HG02571 (cell line): ENCODE measurements around the gene KCNQ4.

Source experiments
- ATAC-seq: cut with Tn5 transposase; IDR thresholded peaks from one replicate; pipeline ENCODE4 v1.9.1; 2021; ENCODE audit warnings: mild to moderate bottlenecking, moderate library complexity; ENCODE audit not compliant: unreplicated experiment

The KCNQ4 gene

DNA sequence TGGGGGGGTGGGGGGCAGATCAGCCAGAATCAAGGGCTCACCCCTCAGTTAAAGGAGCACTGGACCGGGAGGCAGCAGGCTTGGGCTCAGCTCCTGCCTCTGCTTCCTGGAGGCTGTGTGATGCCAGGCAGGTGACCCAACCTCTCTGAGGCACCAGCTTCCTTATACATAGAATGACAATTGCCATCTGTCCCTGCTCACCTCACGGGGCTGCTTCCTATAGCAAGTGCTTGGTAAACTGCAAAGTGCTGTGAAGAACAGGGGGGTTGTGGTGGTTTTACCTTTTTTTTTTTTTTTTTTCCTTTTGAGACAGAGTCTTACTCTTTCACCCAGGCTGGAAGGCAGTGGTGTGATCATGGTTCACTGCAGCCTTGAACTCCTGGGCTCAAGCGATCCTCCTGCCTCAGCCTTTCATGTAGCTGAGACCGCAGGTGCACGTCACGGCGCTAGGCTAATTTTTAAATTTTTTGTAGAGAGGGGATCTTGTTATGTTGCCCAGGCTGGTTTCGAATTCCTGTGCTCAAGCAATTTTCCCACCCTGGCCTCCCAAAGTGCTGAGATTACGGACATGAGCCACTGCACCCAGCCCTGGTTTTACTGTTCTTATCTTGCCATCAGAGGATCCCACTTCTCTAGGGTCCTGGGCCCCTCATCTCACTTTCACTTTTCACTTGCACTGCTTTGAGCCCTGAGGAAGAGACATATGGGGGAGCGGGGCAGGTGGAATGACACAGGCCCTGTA lies 11.6 kb downstream of the KCNQ4 start:
- ATAC-seq = no peak

DNA sequence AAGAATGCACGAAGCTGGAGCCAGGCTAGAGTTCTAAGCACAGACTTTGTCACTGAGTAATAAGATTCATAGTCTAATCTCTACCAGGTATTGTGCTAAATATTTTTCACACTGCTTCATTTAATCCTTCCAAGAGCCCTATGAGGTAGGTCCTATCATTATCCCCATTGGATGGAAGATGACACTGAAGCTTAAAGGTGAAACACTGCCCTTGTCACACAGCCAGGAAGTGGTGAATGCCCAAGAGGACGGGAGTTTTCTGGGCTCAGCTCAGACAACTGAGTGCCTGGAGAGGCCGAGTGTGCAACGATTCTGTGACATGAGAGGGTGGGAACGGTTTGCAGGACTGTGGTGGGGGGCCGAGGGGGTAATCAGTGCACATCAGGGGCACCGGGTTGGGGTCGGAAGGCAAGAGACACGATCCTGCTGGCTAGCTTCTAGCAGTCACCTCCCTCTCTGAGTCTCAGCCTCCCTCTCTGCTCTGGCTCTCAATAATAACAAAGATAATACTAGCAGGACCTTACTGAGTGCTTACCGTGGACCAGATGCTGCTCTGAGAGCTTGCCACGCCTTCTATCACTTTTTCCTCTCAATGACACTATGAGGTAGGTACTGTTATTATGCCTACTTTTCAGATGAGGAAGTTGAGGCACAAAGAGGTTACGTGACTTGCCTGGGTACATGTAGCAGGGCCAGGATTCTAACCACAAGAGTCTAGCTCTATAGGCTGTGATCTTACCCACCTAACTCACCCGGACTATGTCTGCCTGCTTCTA lies 12.4 kb downstream of the KCNQ4 start:
- no peak for ATAC-seq

DNA sequence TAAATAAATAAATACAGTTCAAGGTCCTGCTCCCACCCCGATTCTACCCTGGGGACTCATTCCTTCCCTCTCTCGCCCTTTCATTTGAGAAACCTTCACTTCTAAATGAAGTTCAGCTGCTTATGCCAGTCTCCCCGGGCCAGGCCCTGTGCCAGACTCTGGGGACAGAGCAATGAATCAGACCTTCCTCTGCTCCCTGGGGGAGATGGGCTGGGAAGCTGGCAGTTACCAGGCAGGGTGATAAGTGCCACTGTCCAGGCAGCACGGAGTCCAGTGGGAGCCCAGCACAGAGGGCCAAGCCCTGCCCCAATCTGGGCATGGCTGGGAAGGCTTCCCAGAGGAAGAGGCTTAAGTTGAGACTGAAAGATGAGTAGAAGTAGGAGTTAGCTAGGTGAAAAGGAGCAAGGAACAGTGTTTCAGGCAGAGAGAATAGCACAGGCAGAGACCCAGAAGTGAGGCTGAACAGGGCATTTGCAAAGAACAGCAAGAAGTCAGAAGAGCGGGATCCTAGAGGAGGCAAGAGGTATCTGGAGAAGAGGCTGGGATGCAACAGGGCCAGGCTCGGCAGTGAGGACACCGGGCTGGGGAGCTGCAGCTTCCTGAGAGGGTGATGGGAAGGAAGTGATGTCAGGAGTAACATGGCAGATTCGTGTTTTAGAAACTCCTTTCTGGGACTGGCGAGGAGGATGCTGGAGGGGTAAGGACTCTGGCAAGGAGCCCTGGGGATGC lies 13.5 kb downstream of the KCNQ4 start:
- ATAC-seq = no peak

DNA sequence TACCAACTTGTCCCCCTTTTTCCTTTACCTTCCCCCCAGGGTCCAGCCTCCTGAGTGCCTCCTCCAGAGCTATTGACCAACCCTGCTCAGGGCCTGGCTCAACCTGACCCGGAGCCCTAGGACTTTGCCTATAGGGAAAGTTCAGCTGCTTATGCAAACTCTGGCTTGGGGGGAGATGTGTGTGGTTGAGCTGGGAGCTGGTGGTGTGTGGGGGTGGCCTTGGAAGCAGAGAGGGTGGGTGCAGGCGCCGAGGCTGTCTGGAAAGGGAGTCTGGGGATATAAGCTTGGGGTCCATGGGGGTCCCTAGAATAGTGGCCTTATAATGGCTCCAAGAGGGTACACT lies 14.1 kb downstream of the KCNQ4 start:
- ATAC-seq = no peak

DNA sequence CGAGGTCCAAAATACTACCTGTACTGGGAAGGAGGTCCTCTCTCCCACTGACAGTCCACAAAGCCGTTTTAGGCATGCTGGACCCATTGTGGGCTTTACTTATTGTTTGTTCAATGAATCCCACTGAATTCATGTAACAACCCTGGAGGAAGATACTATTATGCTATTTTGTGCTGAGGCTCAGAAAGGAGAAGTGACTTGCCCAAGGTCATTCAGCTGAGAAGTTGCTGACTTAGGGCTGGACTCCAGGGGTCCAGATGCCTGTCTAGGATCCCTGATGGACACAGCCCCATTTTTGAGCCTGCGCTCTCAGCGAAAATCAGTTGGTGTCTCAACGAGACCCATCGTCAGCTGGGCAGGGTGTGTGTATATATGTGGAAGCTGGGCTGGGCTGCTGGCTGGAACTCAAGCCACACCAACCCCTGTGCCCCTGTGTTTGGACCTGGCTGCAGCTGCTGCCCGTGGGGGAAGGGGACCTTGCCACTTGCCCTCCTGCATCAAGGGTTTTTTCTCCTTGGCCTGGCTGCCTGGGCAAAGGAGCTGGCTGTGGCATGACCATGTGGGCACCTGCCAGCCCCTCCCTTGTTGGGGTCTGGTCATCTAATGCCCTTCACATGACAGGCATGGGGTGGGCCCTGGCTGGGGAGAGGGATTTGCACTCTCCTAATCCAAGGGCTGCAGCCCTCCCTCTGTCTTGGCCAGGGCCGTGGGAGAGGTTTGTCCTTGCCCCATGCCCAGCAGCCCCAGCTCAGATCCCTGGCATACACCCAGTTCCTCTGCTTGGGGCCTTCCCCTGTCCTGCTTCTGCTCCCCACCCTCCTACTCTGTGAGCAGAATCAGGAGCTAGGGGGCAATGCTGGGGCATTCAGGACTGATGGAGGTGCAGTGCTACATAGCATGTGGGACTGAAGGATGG lies 15.0 kb downstream of the KCNQ4 start:
- no peak for ATAC-seq

DNA sequence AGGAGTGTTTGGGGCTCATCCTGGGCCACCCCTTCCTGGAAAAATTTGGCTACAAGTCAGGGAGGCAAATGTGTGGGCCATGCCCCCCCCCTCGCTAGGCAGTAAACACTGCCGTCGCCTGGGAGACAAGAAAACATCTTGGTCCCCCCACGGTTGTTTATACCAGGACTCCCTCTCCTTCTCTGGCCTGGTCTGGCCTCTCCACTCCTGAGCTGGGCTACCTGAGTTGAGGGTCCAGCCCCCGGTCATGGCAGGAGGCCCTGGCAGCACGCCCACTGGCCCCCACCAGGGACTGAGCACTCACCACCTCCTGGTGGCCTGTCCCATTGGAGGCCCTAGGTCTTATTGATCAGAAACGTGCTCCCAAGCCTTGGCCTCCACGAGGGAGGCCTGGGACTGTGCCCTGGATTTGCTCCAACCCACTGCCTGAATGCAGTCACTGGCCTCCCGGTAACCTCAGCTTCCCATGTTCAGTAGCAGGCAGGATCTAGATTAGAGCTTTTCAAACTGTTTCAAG lies 15.8 kb downstream of the KCNQ4 start:
- no peak for ATAC-seq

DNA sequence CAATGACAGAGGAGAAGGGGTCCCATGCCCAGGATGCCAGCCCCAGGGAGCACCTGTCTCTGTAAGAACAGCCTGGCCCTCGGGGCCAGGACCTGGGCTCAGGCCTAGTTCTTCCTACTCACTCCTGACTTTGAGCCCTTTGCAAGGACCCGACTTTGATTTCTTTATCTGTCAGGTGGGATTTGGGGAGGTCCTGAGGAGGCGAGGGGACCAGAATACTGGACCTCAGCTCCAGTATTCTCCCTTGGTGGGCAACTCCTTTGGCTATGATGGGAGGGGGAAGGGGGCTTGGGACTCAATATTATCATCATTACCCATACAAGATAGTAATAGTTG lies 18.1 kb downstream of the KCNQ4 start:
- no peak for ATAC-seq

DNA sequence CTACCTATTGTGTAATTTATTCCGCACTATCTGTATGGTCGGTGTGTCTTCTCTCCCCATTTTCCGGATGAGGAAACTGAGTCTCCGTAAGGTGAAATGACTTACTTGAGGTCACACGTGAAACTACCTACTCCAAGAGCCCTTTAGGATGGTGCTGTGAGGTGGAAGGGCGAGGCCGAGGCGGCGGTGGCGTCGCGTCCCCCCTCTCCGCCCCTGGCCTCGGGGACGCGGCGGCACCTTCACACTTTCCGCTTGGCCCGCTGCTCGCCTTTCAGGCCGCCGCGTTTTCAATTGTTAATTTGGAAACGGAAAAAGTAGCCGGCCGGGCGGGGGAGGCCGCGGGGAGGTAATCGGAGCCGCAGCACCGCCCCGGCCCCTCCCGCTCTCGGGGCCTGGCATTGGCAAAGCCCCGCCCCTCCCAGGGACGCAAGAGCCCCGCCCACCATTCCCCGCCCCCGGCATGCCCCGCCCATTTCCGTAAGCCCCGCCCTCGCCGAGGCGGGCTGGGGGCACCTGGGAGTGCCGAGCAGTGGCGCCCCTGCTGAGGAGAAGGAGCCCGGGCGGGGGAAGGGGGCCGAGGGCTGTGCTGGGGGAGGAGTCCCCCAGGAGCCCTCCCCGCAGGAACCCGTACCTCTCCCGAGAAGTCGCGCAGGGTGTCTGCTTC lies 18.6 kb downstream of the KCNQ4 start:
- ATAC-seq = no peak

DNA sequence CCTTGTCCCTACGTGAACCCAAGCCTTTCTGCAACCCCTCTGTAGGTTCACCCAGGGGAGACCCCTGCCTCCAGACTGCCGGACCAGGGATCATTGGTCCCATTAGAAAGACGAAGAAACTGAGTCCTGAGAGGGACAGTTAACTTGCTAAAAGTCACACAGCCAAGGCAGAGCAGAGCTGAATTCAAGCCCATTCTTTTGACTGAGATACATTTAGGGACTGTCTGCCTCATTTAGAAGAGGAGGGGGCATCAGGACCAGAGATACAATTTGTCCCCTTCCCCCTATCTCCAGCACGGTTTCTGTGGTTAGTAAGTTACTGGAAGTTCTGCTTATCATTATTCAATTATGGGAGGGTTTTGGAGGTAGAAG lies 19.1 kb downstream of the KCNQ4 start:
- no peak for ATAC-seq

DNA sequence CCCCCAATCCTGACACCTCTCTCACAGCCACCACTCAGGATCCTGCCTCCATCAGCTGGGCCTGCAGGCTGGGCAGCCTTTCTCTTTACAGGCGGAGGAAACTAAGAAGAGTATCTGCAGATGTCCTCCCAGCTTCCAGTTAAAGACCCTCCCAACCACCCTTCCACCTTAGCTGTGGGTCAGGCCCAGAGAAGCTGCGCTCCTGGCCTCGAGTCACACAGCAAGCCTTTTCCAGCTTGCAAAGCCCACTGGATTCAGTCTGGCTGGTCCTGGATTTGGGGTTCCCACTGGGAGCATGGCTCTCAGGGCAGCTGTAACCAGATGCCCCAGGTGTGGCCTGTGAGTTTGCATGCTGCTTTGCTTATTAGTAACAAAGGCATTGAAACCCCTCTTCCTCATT lies 19.9 kb downstream of the KCNQ4 start:
- no peak for ATAC-seq

DNA sequence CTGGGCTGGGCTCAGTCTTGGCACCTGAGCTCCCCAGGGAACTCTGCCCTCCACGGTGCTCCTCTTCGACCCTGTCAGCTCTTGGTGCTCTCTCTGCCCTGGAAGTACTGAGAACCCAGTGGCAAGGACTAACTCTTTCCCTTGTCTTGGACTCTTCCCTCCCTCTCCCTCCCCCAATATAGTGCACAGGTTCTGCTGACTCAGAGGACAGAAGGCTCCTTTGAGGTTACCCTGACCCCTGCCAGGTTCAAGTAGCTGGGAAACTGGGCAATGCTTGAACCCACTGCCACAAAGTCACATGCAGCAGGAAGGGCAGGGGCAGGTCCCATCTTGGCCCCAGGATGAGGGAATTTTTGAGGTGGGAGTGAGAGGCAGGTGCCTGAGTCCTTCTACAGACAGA lies 20.3 kb downstream of the KCNQ4 start:
- ATAC-seq = no peak

DNA sequence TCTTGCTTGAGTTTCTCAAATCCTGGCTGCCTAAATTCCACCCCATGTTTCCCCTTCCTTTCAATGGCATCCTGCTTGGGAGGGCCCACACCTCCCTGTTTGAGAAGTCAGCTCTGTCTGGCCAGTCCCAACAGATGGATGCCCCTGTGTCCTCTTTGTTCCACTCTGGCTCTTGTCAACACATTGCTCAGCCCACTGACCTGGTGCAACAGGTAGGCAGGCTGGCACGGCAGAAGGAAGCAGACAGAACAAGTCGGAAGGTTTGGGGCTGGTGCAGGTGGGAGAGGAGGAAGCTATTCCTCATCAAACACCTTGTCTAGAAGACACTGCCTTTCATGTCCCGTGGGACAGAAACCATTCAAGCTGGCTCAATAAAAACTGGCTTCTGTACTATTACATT lies 22.7 kb downstream of the KCNQ4 start:
- ATAC-seq = no peak

DNA sequence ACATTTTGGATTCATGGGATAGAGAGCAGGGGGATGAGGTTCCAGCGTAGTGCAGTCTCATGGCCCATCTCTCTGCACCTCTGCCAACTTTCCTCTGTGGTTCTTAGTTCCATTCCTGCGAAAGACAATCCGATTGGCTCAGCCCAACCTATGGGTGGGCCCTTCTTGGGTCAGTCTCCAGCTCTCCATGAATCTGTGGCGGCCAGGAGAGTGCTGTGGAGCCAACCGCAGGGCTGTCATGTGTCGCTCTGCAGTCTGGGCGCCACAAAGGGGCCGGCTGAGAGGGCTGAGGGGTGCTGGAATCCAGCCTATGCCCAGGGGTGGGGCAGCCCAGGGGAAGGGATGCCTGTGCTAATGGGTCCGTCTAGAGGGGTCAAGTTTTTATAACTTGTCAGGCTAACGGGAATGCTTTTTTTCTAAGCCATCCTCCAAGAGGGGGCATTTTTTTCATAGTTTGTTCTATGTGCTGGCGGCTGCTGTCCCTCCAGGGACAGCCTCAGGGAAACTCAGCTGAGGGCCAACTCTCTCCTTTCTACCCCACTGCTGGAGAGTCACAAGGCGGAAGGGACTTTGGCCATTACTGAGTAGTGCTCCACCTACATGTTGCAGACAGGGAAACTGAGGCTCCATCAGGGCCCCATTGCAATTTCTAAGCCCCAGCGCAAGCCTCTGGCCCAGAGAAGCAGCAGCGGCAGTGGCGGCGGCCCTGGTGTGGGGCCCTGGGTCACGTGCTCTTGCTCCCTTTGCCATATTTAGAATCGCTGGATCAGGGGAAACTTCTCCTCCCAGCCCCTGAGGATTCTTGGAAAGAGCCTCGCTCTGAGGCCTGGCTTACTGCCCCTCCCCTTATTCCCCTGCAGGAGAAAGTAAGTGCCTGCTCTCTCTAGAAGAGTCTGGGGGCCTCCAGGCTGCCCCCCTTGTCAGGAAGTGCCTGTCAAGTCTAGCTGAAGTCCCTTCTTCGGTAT lies 23.4 kb downstream of the KCNQ4 start:
- no peak for ATAC-seq

DNA sequence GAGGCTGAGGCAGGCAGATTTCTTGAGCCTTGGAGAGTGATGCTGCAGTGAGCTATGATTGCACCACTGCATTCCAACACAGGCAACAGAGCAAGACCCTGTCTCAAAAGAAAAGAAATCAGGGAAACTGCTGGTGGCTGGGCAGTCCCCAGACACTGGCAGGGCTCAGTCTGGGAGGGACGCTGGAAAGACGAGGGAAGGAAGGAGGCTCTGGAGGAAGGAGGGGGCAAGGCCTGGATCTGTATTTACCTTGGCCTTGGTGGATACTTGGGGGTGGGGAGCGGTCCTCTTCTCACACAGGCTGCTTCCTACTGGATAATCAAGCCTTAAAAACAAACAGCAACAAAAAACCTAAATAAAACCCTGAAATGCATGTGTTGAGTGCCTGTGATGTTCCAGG lies 24.4 kb downstream of the KCNQ4 start:
- no peak for ATAC-seq

DNA sequence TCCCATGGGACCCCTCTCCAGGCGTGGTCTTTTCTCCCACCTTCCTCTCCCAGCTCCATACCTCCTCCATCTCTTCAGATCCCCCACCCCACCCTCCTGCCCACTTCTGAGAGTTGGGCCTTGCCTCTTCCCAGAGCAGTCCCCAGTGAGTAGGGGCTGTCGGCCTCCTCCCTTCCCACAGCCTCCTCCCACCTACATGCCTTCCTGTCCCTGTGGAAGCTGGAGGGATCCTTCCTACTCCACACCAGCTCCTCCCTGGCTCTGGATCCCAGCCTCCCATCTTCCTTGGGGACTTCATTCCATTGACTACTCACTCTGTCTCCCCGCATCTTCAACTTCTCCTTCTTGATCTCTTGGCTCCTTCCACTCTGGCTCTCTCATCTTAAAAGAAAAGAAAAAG lies 24.9 kb downstream of the KCNQ4 start:
- ATAC-seq = no peak

DNA sequence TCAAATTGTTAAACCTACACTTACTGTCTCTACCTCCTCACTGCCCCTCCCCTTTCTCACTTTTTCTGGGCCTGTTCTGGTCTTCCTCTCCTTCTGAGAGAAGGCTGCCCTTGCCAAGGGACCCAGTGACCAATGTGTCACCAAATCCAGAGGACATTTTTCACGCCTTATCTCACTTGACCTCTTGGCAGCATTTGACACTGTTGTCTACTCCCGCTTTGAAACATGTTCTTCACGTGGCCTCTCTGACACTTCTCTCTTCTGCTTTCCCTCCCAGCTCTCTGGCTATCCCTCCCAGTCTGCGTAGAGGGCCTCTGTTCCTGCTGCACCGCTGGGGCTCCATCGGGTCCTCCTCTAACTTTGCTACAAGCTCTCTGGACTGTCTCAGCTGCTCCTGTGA lies 25.3 kb downstream of the KCNQ4 start:
- ATAC-seq = no peak

DNA sequence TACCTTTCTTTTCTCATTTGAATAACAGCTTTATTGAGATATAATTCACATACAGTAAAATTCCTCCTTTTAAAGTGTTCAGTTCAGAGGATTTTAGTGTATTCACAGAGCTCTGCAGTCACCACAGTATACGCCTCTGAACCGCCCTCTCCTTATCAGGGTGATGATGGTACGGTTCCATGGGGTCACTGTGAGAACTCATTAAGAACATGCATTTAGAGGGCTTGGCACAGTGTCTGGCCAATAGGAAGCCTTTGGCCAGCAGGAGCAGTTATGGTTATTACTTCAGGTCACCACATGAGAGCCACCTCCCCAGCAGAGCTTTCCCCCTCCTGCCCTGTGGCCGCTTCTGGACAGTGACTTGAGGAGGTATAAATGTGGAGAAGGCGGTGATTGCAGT lies 27.3 kb downstream of the KCNQ4 start:
- ATAC-seq = no peak

DNA sequence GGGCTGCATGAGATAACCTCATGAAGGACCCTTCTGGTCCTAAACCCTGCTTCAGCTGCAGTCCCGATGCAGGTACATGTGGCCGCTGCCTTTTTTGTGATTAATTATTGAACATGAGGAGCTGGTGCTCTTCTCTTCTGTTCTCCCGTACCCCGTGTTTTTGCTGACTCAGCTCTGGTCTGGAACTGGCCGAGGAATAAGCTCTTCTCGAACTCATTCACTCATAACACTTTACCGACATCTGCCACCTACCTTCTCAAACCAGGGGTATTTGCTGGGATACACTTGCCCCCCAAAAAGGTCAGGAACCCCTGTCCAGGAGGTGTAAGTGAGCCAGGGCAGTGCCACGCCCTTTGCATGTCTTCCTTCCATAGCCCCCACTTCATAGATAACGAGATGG lies 31.8 kb downstream of the KCNQ4 start:
- ATAC-seq = no peak

DNA sequence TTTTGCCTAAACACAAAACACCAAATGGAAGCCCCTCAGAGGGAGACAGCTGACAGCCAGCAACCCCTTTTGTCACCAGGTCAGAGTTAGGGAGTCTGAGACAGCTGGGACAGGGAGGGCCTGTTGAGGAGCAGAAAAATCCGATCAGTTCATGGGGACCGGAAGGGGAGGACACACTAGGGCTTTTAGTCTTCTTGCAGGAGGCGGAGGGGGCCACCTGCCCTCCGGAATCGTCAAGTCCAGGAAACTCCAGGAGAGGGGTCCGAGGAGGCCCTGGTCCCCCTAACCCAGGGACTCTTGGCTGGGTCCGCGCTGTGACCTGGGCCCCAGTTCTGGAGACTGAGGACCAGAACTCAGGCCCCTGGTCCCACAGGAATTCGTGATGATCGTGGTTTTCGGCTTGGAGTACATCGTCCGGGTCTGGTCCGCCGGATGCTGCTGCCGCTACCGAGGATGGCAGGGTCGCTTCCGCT lies 34.2 kb downstream of the KCNQ4 start:
- peak; percentile 26 for ATAC-seq
